Raji (cell line): ENCODE data around the gene NKAIN1.
A peak's percentile ranks its signal among the peaks of the same experiment; 100 is the strongest.

Source experiments
- POLR2A ChIP-seq: IDR thresholded peaks from 2 replicates; pipeline ENCODE4 v1.6.1; 2011; ENCODE audit warnings: low read depth, low read length, control low read depth; ENCODE audit not compliant: insufficient read depth

Gene NKAIN1

DNA sequence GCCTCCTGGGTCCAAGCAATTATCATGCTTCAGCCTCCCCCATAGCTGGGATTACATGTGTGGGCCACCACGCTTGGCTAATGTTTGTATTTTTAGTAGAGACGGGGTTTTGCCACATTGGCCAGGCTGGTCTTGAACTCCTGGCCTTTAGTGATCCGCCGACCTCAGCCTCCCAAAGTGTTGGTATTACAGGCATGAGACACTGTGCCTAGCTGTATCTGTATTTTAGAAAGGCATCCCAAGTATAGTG, 69.3 kb downstream of the NKAIN1 start:
- TF ChIP-seq POLR2A = no peak

DNA sequence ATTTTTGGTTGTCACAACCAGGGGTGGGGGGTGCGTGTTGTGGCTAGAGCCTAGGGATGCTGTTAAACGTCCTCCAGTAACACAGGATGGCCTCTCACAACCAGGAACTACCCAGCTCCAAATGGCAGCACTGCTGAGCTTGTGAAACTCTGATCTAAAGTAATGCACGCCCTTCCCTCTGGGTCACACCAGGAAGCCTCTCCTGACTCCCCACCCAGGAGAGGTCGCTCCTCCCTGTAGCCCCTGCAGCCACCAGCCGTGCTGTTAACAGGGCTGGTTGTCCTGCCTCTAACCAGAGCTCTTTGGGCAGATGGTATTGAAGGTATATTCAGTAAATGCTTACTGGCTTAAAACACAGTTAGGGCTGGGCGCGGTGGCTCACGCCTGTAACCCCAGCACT, 73.2 kb downstream of the NKAIN1 start:
- no peak for TF ChIP-seq POLR2A

DNA sequence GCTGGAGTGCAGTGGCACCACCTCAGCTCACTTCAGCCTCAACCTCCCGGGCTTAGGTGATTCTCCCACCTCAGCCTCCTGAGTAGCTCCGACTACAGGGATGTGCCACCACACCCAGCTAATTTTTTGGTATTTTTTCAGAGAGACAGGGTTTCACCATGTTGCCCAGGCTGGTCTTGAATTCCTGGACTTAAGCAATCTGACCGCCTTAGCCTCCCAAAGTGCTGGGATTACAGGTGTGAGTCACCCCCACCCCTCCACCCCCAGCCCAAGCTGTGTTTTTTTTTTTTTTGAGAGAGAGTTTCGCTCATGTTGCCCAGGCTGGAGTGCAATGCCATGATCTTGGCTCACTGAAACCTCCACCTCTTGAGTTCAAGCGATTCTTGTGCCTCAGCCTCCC, 75.4 kb downstream of the NKAIN1 start:
- TF ChIP-seq POLR2A = no peak

DNA sequence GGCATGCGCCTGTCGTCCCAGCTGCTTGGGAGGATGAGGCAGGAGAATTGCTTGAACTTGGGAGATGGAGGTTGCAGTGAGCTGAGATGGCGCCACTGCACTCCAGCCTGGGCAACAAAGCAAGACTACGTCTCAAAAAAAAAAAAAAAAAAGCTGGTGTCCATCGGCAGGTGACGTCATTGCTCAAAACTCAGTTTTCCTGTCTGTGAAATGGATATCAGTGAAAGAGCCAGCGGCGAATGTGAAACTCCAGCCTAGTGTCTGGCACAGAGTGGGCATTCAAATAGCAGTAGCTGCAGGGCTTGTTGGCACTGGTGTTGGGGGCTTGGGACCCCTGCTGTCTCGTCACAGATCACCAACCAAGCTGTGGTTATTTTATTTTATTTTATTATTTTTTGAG, 75.8 kb downstream of the NKAIN1 start:
- no peak for TF ChIP-seq POLR2A

DNA sequence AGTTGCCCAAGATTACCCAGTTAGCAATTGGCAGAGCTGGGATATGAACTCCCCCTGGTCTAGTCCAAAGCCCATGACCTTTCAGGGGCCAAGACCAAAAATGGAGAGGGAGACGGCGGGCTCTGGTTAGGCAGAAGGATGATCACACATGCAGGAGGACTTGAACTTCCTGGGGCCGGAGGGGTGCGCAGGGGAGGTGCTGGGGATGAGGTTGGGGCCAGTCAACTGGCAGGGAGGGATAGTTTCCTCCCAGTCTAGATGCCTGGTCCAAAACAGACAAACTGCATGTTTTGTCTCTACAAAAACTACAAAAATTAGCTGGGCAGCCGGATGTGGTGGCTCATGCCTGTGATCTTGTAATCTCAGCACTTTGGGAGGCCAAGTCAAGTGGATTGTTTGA, 78.1 kb downstream of the NKAIN1 start:
- no peak for TF ChIP-seq POLR2A

DNA sequence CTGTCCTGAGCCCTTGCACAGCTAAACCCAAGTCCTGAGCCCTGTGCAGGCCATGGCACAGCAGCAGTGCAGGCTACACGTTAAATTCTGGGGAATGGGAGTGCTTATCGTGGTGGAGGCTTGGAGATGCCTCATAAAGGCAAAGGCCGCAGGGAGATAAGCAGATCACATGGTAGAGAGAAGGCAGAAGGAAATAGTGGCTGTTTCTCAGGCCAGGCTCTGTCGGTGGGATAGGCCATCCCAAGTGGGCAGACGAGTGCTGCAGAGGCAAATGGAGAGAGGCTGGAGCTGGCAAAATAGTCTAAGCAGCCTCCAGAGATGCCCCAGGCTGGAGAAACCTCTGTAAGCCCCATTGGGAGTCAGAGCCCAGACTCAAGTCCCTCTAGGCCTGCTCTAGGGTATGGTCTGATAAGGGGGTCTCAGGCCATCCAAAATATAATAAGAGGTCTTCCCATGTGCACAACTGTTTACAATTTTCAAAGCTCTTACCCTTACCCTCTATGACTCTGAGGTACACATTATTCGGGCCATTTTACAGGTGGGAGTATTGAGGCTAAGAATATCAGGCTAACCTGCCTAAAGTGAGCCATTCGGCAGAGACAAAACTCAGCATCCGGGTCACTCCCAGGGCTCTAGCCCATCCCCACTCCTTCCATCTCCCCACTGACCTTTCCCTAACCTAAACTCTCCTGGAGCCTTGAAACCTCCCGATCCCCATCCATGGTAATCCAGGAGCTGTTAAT, 79.6 kb downstream of the NKAIN1 start:
- no peak for TF ChIP-seq POLR2A

DNA sequence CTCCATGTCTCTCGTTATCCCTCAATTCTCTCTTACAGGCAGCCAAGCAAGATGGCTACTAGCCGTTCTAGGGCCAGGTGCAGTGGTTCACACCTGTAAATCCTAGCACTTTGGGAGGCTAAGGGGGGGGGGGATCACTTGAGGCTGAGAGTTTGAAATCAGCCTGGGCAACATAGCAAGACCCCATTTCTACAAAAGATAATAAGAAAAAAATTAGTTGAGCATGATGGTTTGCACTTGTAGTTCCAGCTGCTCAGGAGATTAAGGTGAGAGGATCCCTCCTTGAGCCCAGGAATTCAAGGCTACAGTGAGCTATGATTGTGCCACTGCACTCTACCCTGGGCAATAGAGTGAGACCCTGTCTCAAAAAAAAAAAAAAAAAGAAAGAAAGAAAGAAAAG, 80.4 kb downstream of the NKAIN1 start:
- no peak for TF ChIP-seq POLR2A

DNA sequence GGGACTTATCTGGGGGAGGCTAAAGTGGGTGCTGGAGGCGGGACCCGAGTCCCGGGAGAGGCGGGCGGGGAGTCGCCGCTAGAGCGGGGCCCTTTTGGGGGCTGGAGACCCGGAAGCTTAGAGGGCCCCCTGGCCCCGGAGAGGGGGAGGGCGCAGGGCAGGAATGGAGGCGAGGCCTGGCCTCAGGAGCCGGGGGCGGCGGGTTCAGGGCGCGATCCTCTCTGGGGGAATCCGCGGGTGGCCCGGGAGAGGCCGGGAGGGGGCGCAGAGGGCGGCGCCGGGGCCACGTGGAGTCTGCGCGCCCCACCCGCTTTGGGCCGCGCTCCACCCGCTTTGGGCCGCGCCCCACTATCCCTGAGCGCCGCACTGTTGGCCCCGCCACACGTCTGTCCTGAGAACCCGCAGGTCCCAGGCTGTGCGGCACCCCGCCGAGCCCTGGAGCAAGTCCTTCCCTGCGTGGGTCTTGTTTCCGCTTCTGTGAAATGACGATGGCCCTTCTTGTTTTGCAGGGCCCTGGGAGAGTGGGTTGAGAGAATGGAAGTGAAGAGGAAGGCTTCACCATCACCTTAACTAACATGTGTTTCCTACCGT, 84.4 kb downstream of the NKAIN1 start:
- TF ChIP-seq POLR2A = peak; percentile 29

DNA sequence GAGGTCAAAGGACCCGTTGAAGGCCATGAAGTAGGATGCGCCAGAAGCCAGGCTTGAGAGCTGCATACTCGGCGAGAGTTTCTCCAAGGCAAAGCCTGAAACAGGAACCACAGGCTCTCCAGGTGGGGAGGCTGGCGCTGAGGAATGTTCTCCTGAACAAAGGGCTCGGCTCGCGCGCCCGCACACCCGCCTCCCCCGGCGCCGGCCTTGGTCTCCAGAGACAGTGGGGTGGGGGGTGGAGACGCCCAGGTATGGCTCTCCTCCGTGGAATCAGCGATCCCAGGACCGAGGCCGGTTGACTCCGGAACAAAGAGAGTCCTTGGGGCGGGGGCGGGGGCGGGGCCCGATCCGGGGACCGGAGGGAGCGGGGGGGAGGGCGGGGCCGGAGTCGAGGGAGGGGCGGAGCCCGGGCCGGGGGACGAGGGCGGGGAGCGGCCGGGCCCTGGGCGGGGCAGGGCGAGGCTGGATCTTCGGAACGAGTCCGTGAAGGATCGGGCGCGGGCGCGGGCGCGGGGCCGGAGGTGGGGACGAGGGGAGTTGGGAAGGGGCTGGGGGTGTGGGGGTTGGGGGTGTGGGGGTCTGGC, 85.0 kb downstream of the NKAIN1 start:
- TF ChIP-seq POLR2A = peak; percentile 45

DNA sequence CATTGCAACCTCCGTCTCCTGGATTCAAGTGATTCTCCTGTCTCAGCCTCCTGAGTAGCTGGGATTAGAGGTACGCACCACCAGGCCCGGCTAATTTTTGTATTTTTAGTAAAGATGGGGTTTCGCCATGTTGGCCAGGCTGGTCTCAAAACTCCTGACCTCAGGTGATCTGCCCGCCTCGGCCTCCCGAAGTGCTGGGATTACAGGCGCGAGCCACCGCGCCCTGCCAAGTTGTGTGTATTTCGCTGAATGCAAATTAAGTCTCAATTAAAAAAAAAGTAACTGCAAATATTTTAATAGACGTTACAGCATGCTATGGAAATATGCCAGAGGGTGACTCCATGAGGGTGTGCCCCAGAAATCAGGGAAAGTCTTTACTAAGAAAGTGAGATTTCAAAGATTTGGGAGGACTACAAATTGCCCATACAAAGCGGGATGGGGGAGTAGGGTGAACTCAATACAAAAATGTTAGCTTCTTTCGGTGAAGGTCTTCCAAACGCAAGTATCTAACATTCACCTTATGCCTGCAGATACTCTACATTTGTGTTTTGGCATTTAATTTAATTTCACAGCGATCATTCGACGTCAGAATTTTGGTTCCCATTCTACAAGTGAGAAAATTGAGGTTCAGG, 85.6 kb downstream of the NKAIN1 start:
- no peak for TF ChIP-seq POLR2A

DNA sequence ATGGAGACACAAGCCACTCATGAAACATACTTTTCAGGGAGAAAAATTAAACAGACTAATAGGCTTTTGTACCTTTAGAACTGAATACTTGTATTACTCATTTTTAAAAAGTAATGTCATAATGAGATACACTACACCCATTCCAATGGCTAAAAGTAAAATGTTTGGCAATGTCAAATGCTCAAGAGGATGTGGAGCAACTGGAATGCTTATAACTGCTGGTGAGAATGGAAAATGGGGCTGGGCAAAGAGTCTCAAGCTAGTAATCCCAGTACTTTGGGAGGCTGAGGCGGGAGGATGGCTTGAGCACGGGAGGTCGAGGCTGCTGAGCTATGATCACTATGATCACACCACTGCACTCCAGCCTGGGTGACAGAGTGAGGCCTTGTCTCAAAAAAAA, 86.3 kb downstream of the NKAIN1 start:
- TF ChIP-seq POLR2A = no peak

DNA sequence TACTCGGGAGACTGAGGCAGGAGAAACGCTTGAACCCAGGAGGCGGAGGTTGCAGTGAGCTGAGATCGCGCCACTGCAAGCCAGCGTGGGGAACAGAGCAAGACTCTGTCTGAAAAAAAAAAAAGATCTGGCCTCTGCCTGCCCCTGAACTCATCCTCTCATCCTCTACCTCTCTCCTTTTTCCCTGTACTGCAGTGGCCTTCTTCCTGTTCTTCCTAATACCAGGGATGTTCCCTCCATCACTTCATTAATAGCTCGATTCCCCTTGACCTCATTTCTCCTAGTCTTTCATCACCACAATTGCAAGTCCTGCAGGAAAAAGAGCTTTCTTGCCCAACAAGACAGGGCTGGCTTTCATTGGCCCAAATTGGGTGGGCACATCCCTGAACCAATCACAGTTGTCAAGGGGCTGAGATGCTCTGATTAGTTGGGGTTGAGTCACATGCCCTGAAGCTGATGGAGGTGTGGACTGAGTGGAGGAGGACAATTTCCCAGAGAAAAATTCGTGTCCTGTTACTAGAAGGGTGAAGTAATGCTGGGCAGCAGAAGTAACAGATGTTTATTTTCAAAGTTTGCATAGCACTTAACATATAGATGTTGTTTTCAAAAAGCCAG, 87.4 kb downstream of the NKAIN1 start:
- no peak for TF ChIP-seq POLR2A

DNA sequence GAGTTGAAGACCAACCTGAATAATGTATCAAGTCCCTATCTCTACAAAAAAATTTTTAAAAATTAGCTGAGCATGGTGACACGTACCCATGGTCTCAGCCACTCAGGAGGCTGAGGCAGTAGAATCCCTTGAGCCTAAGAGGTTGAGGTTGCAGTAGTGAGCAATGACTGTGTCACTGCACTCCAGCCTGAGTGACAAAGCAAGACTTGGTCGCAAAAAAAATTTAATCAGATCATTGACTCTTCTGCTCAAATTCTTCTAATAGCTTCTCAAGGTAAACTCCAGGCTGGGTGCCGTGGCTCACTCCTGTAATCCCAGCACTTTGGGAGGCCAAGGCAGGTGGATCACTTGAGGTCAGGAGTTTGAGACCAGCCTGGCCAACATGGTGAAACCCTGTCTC, 88.3 kb downstream of the NKAIN1 start:
- no peak for TF ChIP-seq POLR2A

DNA sequence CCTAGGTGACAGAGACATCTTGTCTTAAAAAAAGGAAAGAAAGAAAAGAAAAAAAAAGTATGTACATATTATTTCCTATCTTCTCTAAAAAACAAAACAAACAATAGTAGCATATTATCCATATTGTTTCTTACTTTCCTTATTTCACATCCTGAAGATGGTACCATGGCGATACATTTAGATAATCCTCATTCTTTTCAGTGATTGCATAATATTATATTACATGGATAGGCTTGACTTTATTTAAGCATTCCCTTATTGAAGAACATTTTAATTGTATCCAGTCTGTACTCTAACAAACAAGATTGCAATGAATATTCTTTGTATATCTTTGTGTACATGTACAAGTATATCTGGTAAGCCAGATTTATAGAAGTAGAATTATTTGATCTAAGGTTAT, 91.3 kb downstream of the NKAIN1 start:
- no peak for TF ChIP-seq POLR2A

DNA sequence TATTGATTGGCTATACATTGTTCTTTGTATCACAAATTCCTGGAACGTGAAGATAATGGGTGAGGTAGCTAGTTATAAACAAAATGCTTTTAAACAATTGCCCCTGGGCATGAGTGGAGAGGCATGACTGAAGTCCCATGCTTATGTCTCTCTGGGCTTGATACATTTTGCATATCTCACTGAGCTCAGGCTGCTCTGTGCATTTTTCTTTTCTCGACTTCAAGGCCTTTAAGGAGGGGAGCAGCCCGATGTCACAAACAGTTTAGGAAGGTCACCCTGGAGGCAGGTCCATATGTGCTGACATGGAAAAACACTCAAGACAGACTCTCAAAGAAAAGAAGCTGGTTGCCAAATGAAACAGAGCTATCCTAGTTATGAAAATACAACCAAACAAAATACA, 94.0 kb downstream of the NKAIN1 start:
- no peak for TF ChIP-seq POLR2A

DNA sequence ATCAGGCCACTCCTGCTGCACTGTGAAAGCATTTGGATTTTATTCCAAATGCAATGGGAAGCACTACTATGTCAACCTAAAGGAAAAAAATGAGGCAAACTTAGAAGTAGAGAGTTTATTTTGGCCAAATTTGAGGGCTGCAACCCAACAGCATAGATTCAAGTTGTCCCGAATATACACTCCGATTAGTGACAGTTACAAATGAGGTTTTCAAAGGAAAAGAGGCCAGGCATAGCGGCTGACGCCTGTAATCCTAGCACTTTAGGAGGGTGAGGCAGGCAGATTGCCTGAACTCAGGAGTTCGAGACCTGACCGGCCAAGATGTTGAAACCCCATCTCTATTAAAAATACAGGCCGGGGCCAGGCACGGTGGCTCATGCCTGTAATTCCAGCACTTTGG, 95.2 kb downstream of the NKAIN1 start:
- no peak for TF ChIP-seq POLR2A

DNA sequence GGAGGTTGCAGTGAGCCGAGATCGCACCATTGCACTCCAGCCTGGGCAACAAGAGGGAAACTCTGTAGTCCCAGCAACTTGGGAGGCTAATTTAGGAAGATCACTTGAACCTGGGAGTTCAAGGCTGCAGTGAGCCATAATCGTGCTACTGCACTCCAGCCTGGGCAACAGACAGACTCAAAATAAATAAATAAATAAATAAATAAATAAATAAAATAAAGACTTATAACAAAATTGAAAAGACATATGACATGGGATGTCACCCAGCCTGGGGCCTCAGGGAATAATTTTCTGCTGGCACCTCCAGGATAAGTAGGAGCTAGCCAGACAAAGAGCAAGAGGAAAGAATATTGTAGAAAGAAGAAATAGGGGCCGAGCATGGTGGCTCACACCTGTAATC, 96.2 kb downstream of the NKAIN1 start:
- TF ChIP-seq POLR2A = no peak

DNA sequence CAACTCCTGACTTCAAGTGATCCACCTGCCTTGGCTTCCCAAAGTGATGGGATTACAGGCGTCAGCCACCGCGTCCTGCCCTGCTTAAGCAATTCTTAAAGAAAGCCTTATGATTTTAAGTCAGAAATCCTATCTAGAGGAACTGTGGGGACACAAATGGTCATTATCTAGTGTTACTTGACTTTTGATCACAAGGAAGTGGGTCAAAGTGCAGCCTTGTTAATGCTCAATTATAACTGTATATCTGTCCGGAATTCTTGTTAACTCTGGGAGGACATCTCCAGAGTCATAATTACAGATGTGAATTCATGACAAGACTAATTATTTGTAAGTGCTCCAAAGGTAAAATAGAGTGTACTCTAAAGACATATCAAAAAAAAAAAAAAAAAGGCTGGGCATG, 97.3 kb downstream of the NKAIN1 start:
- no peak for TF ChIP-seq POLR2A
